Forelimb muscle (tissue), 1 donor: ENCODE measurements around the gene ATXN7L2. TPM values are rescaled to one million over a fixed set of nuclear protein-coding genes. Genes with fewer than 3 reads are reported as not detected.

ENCODE experiments used
- polyA plus RNA-seq: library from polyadenylated mRNA; unstranded; fragments of 120-200 nt; gene quantifications from one replicate; pipeline ENCODE4 v1.2.1, GENCODE V29; 2013; ENCODE audit not compliant: insufficient read length

The ATXN7L2 gene
- polyA plus RNA-seq, 1 donor: 38.9 TPM

Other genes with a start within 250 kb of the ATXN7L2 start
- gene CELSR2, start 234.4 kb upstream of the ATXN7L2 start, polyA plus RNA-seq: 3.3 TPM
- gene PSRC1, start 200.8 kb upstream of the ATXN7L2 start, polyA plus RNA-seq: 11.9 TPM
- 1.2 TPM for gene MYBPHL, start 176.9 kb upstream of the ATXN7L2 start, polyA plus RNA-seq
- 30.7 TPM for gene SORT1, start 86.0 kb upstream of the ATXN7L2 start, polyA plus RNA-seq
- gene PSMA5, start 57.5 kb upstream of the ATXN7L2 start, polyA plus RNA-seq: 65.7 TPM
- gene SYPL2, start 17.4 kb upstream of the ATXN7L2 start, polyA plus RNA-seq: 304 TPM
- gene CYB561D1, start 10.2 kb downstream of the ATXN7L2 start, polyA plus RNA-seq: 11.1 TPM
- 12.9 TPM for gene AMIGO1, start 25.8 kb downstream of the ATXN7L2 start, polyA plus RNA-seq
- gene GPR61, start 56.0 kb downstream of the ATXN7L2 start, polyA plus RNA-seq: 1.6 TPM
- gene GNAI3, start 64.7 kb downstream of the ATXN7L2 start, polyA plus RNA-seq: 6.7 TPM
- not detected for gene GNAT2, start 135.7 kb downstream of the ATXN7L2 start, polyA plus RNA-seq
- 33.8 TPM for gene AMPD2, start 135.9 kb downstream of the ATXN7L2 start, polyA plus RNA-seq
- gene GSTM4, start 172.2 kb downstream of the ATXN7L2 start, polyA plus RNA-seq: 25.1 TPM
- 190 TPM for gene GSTM2, start 184.2 kb downstream of the ATXN7L2 start, polyA plus RNA-seq
- 79.2 TPM for gene GSTM1, start 203.9 kb downstream of the ATXN7L2 start, polyA plus RNA-seq
- gene GSTM5, start 228.3 kb downstream of the ATXN7L2 start, polyA plus RNA-seq: 16.6 TPM